OCI-M1 (cell line): Measurements from ENCODE around the gene TRIOBP.

ENCODE experiments used
- DNase-seq: peaks from one replicate; lab custom pipeline; 2025; lab: John Stamatoyannopoulos, UW

Gene TRIOBP

DNA sequence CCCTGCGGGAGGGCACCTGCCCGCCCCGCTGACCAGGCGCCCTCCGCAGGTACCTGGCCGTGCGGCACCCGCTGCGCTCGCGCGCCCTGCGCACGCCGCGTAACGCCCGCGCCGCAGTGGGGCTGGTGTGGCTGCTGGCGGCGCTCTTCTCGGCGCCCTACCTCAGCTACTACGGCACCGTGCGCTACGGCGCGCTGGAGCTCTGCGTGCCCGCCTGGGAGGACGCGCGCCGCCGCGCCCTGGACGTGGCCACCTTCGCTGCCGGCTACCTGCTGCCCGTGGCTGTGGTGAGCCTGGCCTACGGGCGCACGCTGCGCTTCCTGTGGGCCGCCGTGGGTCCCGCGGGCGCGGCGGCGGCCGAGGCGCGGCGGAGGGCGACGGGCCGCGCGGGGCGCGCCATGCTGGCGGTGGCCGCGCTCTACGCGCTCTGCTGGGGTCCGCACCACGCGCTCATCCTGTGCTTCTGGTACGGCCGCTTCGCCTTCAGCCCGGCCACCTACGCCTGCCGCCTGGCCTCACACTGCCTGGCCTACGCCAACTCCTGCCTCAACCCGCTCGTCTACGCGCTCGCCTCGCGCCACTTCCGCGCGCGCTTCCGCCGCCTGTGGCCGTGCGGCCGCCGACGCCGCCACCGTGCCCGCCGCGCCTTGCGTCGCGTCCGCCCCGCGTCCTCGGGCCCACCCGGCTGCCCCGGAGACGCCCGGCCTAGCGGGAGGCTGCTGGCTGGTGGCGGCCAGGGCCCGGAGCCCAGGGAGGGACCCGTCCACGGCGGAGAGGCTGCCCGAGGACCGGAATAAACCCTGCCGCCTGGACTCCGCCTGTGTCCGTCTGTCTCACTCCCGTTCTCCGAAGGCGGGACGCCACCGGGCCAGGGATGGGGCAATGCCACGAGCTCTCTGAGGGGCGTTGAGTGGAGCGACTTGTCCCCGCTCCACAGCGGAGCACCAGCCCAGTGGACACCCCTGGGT is 128.1 kb downstream of the TRIOBP start:
- no peak for DNase-seq
